ENCODE data around the gene LZIC. TPM values are rescaled to one million over a fixed set of nuclear protein-coding genes. Genes with fewer than 3 reads are reported as not detected.
A peak's percentile ranks its signal among the peaks of the same experiment; 100 is the strongest.

The LZIC gene
- total RNA-seq (2014; rRNA removed; shearing (Covaris generic); ENCODE audit: low replicate concordance) = 40.3 and 47.6 TPM in 2 replicates

DNA sequence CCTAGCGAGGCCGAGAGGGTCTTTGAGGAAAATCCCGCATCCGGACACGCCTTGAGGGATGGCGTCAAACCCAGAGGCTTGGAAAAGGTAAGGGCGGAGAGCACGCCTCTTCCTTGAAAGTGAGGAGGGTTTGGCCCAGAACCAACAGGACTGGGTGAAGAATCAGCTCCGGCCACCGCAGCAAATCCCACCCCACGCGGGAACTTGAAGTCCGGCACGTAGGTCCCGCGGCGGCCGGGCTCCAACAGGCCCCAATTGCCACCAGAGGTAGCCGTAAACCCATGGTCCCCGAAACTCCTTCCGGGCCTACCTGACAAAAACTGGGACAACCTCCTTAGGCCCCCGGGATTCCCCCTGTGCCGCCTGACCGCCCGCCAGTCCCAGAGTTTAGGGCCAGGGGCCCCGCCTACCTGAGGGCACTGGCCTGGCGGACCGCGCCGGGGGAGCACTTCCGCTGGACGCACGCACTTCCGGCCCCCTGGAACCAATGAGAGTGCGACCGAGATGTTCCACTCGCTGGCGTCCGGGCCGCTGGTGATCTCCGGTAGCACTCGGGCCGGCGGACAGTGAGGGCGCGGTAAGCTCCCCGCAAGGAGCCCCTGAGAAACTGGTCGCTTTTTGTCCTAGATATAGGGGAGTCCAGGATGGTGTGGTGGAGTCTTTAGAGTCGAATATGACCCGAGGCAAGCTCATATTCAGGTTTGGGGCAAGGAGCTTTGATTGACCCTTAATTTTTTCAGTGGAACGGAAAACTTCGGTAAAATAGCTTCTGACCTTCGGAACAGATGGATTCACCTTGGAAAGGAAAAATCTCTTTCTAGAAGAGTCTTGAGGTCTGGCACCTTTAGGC lies at the start of gene LZIC, which contains the start of gene NMNAT1:
LZIC (minus strand) TSS at position 453 of the 850 bp plus-strand sequence. CDS start 6,772 bp downstream, outside the sequence.
NMNAT1 (plus strand) TSS at position 537 of the 850 bp plus-strand sequence. CDS start 28,599 bp downstream, outside the sequence.
- peaks cover 14% of the 10 kb centered on the region for H3K36me3 ChIP-seq
- peak within 1 kb of the TSS; percentile 96 for H3K4me3 ChIP-seq
- DNase-seq = peak; percentile 92
- H3K9me3 ChIP-seq = no peaks in the 10 kb centered on the region
- H3K27me3 ChIP-seq = no peaks in the 10 kb centered on the region

DNA sequence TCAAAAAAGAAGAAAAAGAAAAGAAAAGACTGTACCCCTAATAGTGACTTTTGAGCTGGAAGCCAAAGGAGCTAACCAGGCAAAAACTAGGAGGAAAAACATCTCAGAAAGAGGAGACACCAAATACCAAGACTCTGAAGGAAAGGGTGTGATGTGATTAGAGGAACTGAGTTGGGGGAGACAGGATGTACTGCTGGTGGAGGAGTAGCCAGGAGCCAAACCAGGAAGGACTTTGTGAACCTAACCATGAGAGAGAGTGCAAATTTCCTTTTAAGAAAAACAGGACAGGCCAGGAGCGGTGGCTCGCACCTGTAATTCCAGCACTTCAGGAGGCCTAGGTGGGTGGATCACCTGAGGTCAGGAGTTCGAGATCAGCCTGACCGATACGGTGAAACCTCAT lies 49.7 kb upstream of the LZIC start:
- no peaks in the 10 kb centered on the region for H3K36me3 ChIP-seq
- DNase-seq = no peak
- H3K4me3 ChIP-seq = no peak overlapping the region
- H3K9me3 ChIP-seq = no peaks in the 10 kb centered on the region
- no peaks in the 10 kb centered on the region; the same call in none of the 2 replicates for H3K27me3 ChIP-seq

DNA sequence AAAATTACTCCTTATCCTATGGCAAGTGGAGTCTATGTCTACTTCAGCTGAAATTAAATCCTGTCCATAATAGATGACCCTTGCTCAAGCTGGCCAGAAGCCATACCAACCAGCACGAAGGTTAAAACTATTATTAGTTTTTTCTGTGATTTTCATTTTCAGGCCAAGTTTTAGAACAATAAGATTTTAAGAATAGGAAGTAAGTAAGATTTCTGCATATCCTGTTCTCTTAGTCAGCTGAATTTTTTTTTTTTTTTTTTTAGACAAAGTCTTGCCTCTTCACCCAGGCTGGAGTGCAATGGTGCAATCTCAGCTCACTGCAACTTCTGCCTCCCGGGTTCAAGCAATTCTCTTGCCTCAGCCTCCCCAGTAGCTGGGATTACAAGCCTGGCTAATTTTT lies 47.8 kb upstream of the LZIC start:
- Histone ChIP-seq H3K27me3 (no peaks in the 10 kb centered on the region; the same call in 1 of the 2 replicates), H3K4me3 (no peak overlapping the region), H3K9me3 (no peaks in the 10 kb centered on the region), H3K36me3 (no peaks in the 10 kb centered on the region)
- DNase-seq = peak; percentile 29

DNA sequence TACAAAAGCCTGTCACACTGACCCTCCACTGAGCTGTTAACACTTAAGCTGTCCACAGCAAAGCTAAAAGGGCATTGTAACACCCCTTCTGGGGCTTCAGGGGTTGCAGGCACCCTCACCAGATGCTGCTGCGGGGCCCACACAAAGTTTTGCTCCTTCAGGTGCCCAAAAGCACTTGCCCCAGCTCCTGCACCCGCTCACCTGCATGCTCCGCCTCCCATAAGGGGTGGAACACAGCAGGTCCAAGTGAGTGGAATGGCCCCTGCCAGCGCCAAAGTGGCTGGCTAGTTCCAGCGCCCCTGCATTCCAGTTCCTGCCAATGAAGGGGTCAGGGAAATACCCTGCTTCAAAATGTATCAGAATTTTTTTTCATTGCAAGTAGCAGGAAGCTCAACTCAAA lies 46.6 kb upstream of the LZIC start:
- Histone ChIP-seq H3K27me3 (no peaks in the 10 kb centered on the region), H3K9me3 (no peaks in the 10 kb centered on the region), H3K4me3 (no peak overlapping the region), H3K36me3 (no peaks in the 10 kb centered on the region)
- DNase-seq = no peak

DNA sequence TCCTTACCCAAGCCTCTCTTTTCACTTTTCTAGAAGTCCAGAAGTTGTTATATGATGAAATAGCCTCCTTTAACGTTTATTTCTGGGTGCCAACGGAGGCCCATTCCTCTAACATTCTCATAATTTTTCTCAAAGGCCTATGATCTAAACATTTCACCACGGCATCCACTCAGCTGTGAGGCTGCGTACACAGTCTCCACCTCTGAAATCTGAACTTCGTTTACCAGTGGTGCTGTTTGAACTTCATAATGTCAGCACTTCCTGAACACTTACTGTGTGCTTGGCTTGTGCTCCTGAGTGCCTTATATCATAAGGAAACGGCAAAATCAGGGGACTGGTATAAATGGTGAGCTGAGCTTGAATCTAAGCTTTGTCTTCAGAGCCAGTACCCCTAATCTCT lies 41.8 kb upstream of the LZIC start:
- H3K36me3 ChIP-seq = no peaks in the 10 kb centered on the region; the same call in none of the 2 replicates
- DNase-seq = no peak
- H3K4me3 ChIP-seq = no peak overlapping the region
- no peaks in the 10 kb centered on the region for H3K27me3 ChIP-seq
- H3K9me3 ChIP-seq = no peaks in the 10 kb centered on the region

DNA sequence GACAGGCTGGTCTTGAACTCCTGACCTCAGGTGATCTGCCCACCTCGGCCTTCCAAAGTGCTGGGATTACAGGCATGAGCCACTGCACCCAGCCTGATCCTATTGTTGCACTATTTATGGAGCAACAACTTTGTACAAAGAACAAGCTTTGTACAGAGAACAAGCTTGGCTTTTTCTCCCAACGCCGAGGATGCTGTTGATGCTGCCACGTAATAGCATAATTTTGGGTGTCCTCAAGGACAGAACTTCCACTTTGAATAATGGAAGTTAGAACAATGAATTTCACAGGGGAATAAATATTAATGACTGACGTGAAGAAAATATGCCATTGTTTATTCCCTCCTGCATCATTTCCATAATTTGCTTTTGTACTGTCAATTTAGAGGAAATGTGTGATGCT lies 41.1 kb upstream of the LZIC start:
- no peak for DNase-seq
- Histone ChIP-seq H3K36me3 (no peaks in the 10 kb centered on the region; the same call in none of the 2 replicates), H3K27me3 (no peaks in the 10 kb centered on the region), H3K4me3 (no peak overlapping the region), H3K9me3 (no peaks in the 10 kb centered on the region)

DNA sequence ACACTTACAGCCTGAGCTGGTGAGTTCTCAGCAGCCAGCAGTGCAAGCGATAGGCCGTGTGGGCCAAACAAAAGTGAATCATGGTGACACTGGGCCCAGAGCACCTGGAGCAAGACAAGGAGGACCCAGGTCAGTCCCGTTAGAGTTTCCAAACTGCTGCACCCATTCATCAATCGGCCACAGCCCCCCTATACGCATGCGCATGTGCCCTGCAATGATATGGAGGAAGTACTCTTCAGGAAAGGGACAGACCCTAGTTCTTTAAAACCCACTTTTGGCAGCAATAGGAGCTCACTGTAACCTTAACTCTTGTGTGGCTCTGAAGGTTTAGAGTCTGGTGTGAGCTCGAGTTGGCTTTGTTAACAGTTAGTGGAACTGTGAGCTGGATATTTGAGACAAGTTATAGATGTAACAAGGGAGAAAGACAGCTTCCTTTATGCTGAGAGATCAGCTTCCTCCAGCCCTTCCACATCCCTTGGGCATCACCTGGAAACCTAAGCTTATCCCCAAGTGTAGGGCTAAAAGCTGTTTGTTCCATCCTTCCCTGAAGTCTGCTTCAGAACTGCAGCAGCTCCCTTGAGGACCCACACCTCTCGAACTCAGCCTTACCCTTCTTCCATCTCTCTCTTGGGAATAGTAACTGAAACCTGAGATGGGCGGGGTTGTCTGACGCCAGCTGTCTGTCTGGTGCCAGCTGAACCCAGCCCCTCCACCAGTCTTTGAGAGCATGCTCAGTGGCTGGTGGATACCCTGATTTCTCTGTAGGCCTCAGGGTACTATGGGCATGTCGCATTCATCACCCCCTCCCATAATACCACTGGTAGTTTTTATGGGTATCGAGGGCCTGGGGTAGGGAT lies 17.7 kb upstream of the LZIC start:
- H3K27me3 ChIP-seq = no peaks in the 10 kb centered on the region
- H3K36me3 ChIP-seq = no peaks in the 10 kb centered on the region
- no peak overlapping the region for H3K4me3 ChIP-seq
- H3K9me3 ChIP-seq = no peaks in the 10 kb centered on the region
- no peak for DNase-seq

DNA sequence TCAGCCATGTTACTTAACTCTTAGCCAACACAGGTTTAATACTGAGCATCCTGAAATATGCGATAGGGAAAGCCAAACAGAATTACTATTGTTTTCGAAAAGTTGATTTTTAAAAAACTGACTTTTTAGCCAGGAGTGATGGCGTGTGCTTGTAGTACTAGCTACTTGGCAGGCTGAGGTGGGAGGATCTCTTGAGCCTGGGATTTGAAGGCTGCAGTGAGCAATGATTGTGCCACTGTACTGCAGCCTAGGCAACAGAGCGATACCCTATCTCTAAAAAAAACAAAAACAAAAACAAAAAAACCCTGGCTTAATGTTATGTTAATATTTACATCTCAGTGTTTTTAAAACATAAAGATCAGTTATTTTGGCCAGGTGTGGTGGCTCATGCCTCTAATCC lies 16.8 kb upstream of the LZIC start:
- Histone ChIP-seq H3K27me3 (no peaks in the 10 kb centered on the region), H3K4me3 (no peak overlapping the region), H3K36me3 (no peaks in the 10 kb centered on the region), H3K9me3 (no peaks in the 10 kb centered on the region)
- peak; percentile 25 for DNase-seq

DNA sequence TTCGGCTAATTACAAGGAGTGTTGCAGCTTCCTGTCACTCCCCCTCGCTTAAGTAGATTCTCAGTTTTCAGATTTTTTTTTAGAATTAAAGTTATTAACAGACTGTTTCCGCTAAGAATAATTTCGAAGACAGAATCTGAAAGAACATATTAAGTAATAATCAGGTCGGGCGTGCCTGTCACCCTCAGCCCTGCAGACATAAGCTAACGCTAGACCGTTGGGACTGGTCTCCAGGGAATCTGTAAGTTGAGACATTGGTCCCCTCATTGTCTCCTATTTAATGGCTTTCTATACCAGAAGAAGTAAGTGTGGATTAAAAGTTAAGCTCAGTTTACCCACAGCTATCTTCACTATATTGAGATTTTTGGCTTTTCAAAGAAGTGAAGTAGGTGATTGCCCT lies 14.5 kb upstream of the LZIC start:
- Histone ChIP-seq H3K27me3 (no peaks in the 10 kb centered on the region), H3K36me3 (no peaks in the 10 kb centered on the region), H3K4me3 (no peak overlapping the region), H3K9me3 (no peaks in the 10 kb centered on the region)
- DNase-seq = no peak

DNA sequence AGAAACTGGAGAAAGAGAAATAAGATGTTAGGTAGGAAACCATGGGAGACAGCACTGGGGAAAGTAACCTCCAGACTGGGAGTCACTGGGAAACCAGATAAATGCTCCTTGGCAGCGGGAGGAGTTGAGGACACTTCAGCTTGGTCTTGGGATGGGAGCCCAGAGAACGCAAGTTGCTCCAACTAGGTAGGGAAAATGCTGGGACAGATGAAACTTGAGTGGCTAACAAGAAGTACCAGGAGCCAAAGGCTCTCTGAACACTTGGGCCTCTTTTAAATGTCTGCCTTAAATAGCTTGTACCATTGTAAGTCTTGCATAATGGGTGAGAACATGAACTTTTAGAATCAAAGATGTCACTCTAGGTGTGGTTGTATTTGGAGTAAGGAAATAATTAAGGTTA lies 3.1 kb upstream of the LZIC start:
- no peak for DNase-seq
- Histone ChIP-seq H3K4me3 (no peak overlapping the region), H3K27me3 (no peaks in the 10 kb centered on the region), H3K9me3 (no peaks in the 10 kb centered on the region), H3K36me3 (peaks cover 12% of the 10 kb centered on the region; the same call in 1 of the 2 replicates)

DNA sequence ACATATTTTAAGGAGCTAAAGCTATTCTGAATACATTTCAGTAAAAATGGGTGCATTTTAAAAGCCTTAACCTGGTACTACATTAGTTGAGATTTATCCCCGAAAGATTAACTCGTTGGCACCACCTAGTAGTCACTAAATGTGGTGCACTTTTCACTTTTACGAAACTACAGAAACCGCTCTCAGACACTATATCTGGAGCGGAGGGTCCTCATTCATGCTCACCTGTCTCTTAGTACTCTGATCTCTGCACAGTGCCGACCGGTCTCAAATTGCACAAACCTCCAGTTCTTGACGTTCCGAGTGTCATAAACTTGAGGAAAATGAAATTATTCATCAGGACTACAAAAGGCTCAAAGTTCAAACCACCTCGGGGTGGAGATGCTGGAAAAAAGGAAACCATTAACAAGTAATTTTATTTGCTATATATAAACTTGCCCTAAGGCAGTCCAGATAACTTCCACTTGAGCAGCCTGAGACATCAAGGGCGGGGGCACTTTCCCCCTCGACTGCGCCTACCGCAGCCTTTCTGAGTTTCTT lies 722 bp downstream of the LZIC start:
- peak overlapping the region; percentile 96 for H3K4me3 ChIP-seq
- DNase-seq = no peak

DNA sequence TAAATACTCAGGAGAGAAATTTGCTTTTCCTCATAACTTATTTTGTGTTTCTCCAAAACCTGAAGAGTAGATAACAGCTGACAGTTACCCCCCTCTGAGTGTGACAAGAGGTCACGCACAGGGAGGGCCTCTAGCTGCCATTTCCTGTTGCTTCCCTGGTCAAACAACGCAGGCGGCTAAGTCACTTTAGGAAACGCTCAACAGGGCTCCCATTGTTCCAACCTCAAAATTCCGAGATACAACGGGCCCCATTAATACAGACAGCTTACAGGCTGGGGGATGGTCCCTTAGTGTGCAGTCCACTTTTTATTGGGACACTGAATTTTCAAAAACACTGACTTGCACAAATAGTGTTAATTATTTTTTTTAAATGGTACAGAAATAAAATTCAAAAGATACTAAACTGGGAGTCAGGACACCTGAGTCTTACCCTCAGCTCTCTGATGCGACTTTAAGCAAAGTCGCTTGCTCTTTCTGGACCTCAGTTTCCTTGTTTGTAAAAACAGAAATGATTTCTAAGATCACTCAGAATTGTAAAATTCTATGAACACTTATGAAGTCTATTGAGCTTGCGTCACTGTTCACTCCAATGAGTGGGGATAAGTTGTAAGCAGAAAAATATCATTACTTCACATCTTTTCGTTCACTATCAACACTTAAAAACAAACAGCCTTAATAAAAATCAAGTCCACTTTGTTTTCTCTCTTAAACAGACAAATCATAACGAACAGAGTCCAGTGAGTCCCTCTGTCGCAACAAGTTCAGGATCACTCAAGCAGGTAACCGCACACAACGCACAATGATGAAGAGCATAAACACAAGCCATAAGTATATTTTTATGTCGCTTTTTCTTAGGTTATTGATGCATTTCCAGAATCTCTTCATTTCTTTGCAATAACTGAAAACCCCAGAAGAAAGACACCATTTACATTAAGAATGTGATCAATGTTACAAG lies 13.5 kb downstream of the LZIC start:
- H3K27me3 ChIP-seq = no peaks in the 10 kb centered on the region
- H3K4me3 ChIP-seq = no peak overlapping the region
- DNase-seq = no peak
- peaks cover 21% of the 10 kb centered on the region for H3K36me3 ChIP-seq
- no peaks in the 10 kb centered on the region for H3K9me3 ChIP-seq

More for the DNA sequence above, 722 bp downstream of the LZIC start:
- H3K36me3 ChIP-seq = peaks cover 14% of the 10 kb centered on the region
- no peaks in the 10 kb centered on the region for H3K27me3 ChIP-seq
- H3K9me3 ChIP-seq = no peaks in the 10 kb centered on the region

DNA sequence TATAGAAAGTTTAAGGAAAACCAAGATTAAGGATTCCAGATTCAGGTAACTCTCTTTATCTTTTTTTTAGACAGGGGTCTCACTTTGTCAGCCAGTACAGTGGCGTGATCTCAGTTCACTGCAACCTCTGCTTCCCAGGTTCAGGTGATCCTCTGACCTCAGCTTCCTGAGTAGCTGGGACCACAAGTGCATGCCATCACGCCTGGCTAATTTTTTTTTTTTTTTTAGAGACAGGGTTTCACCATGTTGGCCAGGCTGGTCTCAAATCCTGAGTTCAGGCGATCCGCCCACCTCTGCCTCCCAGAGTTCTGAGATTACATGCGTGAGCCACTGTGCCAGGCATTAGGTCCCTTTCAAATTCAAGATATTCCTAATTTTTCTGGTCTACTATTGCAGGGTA lies 15.9 kb downstream of the LZIC start:
- no peak for DNase-seq
- no peaks in the 10 kb centered on the region for H3K9me3 ChIP-seq
- peaks cover 21% of the 10 kb centered on the region for H3K36me3 ChIP-seq
- no peak overlapping the region for H3K4me3 ChIP-seq
- H3K27me3 ChIP-seq = no peaks in the 10 kb centered on the region

DNA sequence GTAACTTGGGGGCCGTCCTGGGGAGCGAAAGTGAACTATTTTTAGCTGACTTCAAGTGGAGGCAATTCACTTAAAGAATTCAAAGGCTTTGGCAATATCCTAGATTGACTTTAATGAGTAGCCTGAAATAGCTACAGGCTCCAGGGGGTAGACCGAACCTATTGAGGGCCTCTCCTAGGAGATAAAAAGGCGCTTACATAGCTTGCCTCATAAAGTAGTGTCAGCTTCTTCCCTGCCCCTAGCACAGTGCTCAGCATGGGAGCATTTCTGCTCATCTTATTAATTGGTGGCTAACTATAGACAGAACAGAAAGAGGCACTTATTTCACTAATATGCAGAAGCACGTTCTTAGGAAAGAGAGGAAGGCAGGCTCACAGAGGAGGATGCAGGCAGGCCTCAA lies 20.8 kb downstream of the LZIC start:
- H3K4me3 ChIP-seq = no peak overlapping the region
- H3K36me3 ChIP-seq = no peaks in the 10 kb centered on the region
- no peaks in the 10 kb centered on the region for H3K27me3 ChIP-seq
- no peaks in the 10 kb centered on the region for H3K9me3 ChIP-seq
- DNase-seq = no peak

DNA sequence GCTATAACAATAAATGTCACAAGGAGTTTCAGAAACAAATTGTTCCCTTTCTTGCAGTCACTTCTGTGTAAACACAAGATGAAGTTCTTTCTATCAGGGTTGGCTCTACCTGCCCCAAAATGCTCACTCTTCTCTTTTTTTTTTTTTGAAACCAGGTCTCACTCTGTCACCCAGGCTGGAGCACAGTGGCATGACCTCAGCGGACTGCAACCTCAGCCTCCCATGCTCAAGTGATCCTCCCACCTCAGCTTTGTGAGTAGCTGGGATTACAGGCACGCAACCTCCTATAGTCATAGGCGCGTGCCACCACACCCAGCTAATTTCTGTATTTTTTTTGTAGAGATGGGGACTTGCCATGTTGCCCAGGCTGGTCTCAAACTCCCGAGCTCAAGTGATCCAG lies 22.6 kb downstream of the LZIC start:
- H3K4me3 ChIP-seq = no peak overlapping the region
- no peaks in the 10 kb centered on the region for H3K27me3 ChIP-seq
- DNase-seq = no peak
- H3K9me3 ChIP-seq = no peaks in the 10 kb centered on the region
- H3K36me3 ChIP-seq = no peaks in the 10 kb centered on the region

DNA sequence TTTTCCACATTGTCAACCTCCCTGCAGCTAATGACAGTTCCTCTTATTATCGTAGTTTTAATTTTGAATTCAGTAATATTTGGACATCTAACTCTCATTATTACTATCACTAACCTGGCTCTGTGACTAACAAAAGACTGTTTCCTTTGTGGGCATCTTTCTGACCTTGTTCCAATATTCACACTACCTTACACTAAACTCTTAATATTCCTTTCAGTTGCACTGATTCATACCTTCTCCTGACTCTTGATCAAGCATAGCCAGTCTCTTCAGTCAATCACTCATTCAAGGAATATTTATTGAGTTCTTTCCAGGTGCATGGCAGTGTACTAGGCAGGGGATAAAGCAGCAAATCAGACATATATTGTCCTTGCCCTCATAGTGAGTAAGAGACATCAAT lies 25.3 kb downstream of the LZIC start:
- no peaks in the 10 kb centered on the region for H3K9me3 ChIP-seq
- H3K4me3 ChIP-seq = no peak overlapping the region
- H3K36me3 ChIP-seq = no peaks in the 10 kb centered on the region
- H3K27me3 ChIP-seq = no peaks in the 10 kb centered on the region
- DNase-seq = no peak

Data from MG63 (cell line).